PFSK-1 (cell line): Measurements from ENCODE around the gene NR5A1.

Experiments used
- FOXP2 ChIP-seq: optimal IDR thresholded peaks from 2 replicates; pipeline ENCODE3; 2011; ENCODE audit warnings: borderline replicate concordance, control low read depth, inconsistent platforms; ENCODE audit not compliant: insufficient read depth; ENCODE audit errors: extremely low read length, extremely low read depth
- POLR2AphosphoS5 ChIP-seq: IDR thresholded peaks from 2 replicates; pipeline ENCODE4 v1.6.1; 2012; ENCODE audit warnings: low read depth, mild to moderate bottlenecking, control low read depth, low read length, moderate library complexity
- SIN3A ChIP-seq: IDR thresholded peaks from 2 replicates; pipeline ENCODE4 v1.6.1; 2012; ENCODE audit warnings: mild to moderate bottlenecking, low read length, moderate library complexity, borderline replicate concordance; ENCODE audit not compliant: insufficient read depth
- TAF1 ChIP-seq: IDR thresholded peaks from 2 replicates; pipeline ENCODE4 v1.6.1; 2012; ENCODE audit warnings: low read length, control low read depth, borderline replicate concordance; ENCODE audit not compliant: insufficient read depth
- TF ChIP-seq, protein P1 (sequence below), 2 experiments: IDR thresholded peaks; 2 replicates each; pipeline versions ENCODE4 v1.6.1 to v1.8.0; 2011 to 2012; ENCODE audit warnings: low read depth in 2 of 2, low read length in 2 of 2, control low read depth in 1 of 2, inconsistent platforms in 1 of 2, mild to moderate bottlenecking in 1 of 2, moderate library complexity in 1 of 2; ENCODE audit not compliant: insufficient read depth in 1 of 2

Gene NR5A1

DNA sequence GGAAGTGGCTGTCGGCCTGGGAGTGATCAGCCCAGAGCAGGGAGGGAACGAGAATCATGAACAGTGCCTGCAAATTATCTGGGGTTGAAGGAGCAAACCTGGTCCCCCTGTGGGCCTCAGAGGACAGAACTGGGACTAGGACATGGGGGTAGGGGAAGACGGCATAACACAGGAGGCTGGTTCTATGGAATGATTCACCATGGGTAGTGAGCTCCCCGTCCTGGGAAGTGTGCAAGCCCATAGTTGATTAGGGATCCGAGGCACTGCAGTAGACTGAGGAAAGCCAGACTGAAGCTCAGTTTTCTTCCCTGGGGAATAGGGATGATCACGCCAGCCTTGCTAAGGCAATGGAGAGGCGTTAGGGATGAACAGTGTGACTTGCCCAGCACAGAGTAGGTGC, 51.4 kb downstream of the NR5A1 start:
- TF ChIP-seq, protein P1, sequence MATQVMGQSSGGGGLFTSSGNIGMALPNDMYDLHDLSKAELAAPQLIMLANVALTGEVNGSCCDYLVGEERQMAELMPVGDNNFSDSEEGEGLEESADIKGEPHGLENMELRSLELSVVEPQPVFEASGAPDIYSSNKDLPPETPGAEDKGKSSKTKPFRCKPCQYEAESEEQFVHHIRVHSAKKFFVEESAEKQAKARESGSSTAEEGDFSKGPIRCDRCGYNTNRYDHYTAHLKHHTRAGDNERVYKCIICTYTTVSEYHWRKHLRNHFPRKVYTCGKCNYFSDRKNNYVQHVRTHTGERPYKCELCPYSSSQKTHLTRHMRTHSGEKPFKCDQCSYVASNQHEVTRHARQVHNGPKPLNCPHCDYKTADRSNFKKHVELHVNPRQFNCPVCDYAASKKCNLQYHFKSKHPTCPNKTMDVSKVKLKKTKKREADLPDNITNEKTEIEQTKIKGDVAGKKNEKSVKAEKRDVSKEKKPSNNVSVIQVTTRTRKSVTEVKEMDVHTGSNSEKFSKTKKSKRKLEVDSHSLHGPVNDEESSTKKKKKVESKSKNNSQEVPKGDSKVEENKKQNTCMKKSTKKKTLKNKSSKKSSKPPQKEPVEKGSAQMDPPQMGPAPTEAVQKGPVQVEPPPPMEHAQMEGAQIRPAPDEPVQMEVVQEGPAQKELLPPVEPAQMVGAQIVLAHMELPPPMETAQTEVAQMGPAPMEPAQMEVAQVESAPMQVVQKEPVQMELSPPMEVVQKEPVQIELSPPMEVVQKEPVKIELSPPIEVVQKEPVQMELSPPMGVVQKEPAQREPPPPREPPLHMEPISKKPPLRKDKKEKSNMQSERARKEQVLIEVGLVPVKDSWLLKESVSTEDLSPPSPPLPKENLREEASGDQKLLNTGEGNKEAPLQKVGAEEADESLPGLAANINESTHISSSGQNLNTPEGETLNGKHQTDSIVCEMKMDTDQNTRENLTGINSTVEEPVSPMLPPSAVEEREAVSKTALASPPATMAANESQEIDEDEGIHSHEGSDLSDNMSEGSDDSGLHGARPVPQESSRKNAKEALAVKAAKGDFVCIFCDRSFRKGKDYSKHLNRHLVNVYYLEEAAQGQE (IDR thresholded peaks at IDR 0.05; ENCODE audit: insufficient read depth in 1 of 2, low read depth in 2 of 2, low read length in 2 of 2): no peak
- TF ChIP-seq SIN3A: no peak
- TF ChIP-seq FOXP2: no peak
- no peak for TF ChIP-seq TAF1
- TF ChIP-seq POLR2AphosphoS5: no peak

DNA sequence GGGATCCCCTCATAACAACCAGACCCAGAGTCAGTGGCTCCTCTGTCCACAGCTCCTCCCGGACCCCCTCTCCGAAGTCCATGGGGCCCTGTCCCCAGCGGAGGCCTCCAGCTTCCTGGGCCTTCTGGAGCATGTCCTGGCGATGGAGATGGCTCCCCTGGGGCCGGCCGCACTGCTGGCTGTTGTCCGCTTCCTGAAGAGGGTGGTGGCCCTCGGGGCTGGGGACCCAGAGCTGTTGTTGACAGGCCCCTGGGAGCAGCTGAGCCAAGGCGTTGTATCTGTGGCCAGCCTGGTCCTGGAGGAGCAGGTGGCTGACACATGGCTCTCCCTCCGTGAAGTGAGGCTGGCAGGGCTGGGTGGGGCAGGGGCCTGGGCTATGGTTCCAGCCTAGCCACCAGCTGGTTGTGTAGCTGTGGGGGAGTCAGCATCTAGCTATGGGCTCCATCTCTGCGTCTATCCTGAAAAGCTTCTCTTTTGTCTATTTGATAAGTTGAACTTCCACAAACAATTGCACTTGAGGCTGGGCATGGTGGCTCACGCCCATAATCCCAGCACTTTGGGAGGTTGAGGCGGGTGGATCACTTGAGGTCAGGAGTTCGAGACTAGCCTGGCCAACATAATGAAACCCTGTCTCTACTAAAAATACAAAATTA, 52.3 kb downstream of the NR5A1 start:
- TF ChIP-seq SIN3A (no peak), POLR2AphosphoS5 (no peak), FOXP2 (no peak), TAF1 (no peak)
- TF ChIP-seq, protein P1 (IDR thresholded peaks at IDR 0.05; ENCODE audit: insufficient read depth in 1 of 2, low read depth in 2 of 2, low read length in 2 of 2): no peak

DNA sequence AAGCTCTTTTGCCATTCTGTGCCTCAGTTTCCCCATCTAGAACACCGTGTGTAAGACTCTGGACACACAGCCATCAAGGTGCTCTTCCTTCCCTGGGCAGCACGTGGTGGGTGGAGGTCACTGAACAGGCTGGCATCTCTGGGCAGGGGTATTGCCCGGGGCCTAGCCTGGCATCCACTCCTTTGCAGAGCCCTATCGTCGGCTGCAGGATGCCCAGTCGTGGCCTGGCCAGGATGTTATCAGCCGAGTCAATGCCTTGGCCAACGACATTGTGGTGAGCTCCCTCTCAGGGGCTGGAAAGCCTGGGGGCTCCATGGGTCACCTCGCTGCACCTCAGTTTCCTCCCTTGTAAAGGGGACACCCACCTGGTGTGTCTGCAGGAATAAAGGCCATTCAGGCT, 52.9 kb downstream of the NR5A1 start:
- no peak for TF ChIP-seq POLR2AphosphoS5
- no peak for TF ChIP-seq TAF1
- TF ChIP-seq SIN3A: no peak
- TF ChIP-seq, protein P1 (IDR thresholded peaks at IDR 0.05; ENCODE audit: insufficient read depth in 1 of 2, low read depth in 2 of 2, low read length in 2 of 2): no peak
- TF ChIP-seq FOXP2: no peak

DNA sequence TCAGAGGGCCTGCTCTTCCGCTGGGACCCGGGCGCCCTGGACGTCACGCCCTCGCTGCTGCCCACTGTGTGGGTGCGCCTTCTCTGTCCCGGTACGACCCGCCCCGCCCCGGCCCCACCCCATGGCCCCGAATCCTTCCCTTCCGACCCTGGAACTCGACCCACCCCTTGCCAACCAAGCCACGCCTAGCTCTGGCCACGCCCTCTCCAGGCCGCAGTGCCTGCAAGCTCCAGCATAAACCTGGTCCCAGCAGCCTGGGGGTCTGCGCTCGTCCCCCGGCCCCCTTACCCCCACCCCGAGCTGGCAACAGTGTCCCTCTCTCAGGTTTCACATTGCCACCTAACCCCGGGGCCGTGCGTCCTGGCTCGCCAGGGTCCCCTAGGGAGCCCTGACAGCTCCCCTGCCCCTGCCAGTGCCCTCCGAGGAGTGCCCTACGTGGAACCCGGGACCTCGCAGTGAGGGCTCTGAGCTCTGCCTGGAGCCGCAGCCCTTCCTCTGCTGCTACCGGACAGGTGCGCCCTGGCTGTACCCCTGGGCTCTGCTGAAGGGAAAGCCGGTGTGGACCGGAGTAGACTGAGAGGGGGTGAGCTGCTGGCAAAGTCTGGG, 53.5 kb downstream of the NR5A1 start:
- TF ChIP-seq TAF1 (no peak), SIN3A (no peak), POLR2AphosphoS5 (no peak), FOXP2 (no peak)
- TF ChIP-seq, protein P1 (IDR thresholded peaks at IDR 0.05; ENCODE audit: insufficient read depth in 1 of 2, low read depth in 2 of 2, low read length in 2 of 2): no peak
